Erythroblast (primary cell): ENCODE data around the gene HGFAC.

Experiments used
- DNase-seq, 2 experiments: peaks; one replicate each; lab custom pipeline; 2025; lab: John Stamatoyannopoulos, UW
- GATA1 ChIP-seq: IDR thresholded peaks from 2 replicates; pipeline ENCODE4 v1.6.1; 2011; ENCODE audit warnings: low read depth, mild to moderate bottlenecking, control low read depth, low read length, moderate library complexity
- POLR2A ChIP-seq: IDR thresholded peaks from 2 replicates; pipeline ENCODE4 v1.6.1; 2011; ENCODE audit warnings: mild to moderate bottlenecking, low read length

HGFAC gene

GRCh38 chr4:3426465-3427133 is 15.2 kb upstream of the HGFAC start:
- no peak for TF ChIP-seq GATA1
- no peak for TF ChIP-seq POLR2A

GRCh38 chr4:3427134-3427476 is 14.7 kb upstream of the HGFAC start:
- no peak for TF ChIP-seq POLR2A
- TF ChIP-seq GATA1, result no peak
- no peak for DNase-seq

More at GRCh38 chr4:3426465-3427133, 15.2 kb upstream of the HGFAC start:
- DNase-seq, result no peak

GRCh38 chr4:3427706-3428446 is 13.9 kb upstream of the HGFAC start:
- DNase-seq, result no peak
- TF ChIP-seq POLR2A (no peak), GATA1 (no peak)

GRCh38 chr4:3429651-3430050 is 12.1 kb upstream of the HGFAC start:
- TF ChIP-seq GATA1 (no peak), POLR2A (no peak)
- DNase-seq, result no peak

GRCh38 chr4:3430524-3430923 is 11.2 kb upstream of the HGFAC start:
- TF ChIP-seq GATA1 (no peak), POLR2A (no peak)
- no peak for DNase-seq

GRCh38 chr4:3431446-3431993 is 10.2 kb upstream of the HGFAC start:
- no peak for DNase-seq
- TF ChIP-seq POLR2A (no peak), GATA1 (no peak)

- no peak for TF ChIP-seq GATA1
- no peak for TF ChIP-seq POLR2A
- DNase-seq, result no peak
Observed at GRCh38 chr4:3432381-3432790, 9.4 kb upstream of the HGFAC start.

GRCh38 chr4:3433138-3433869 is 8.5 kb upstream of the HGFAC start:
- TF ChIP-seq POLR2A (no peak), GATA1 (no peak)
- no peak for DNase-seq

GRCh38 chr4:3434881-3435685 is 6.7 kb upstream of the HGFAC start:
- DNase-seq, result no peak
- no peak for TF ChIP-seq POLR2A
- no peak for TF ChIP-seq GATA1

GRCh38 chr4:3435686-3435956 is 6.1 kb upstream of the HGFAC start:
- no peak for TF ChIP-seq GATA1
- no peak for TF ChIP-seq POLR2A
- DNase-seq, result no peak

GRCh38 chr4:3436048-3436797 is 5.5 kb upstream of the HGFAC start:
- TF ChIP-seq GATA1, result no peak
- TF ChIP-seq POLR2A, result no peak
- no peak for DNase-seq

- peak; percentile 14 to 62 for DNase-seq
- TF ChIP-seq POLR2A (peak; percentile 22), GATA1 (no peak)
Observed at GRCh38 chr4:3436798-3437581, 4.8 kb upstream of the HGFAC start.

GRCh38 chr4:3437582-3437936 is 4.2 kb upstream of the HGFAC start:
- DNase-seq, result no peak
- TF ChIP-seq POLR2A, result no peak
- TF ChIP-seq GATA1, result no peak
